ENCODE data around the gene ANKRD27. TPM values are rescaled to one million over a fixed set of nuclear protein-coding genes. Genes with fewer than 3 reads are reported as not detected.

ANKRD27 gene
- total RNA-seq, 3 donors from 2014 or later = 26.9 to 33.8 (median 30.4) TPM

- TF ChIP-seq POLR2AphosphoS5 (IDR thresholded peaks at IDR 0.05) = no peak
- no peak for TF ChIP-seq CTCF (IDR thresholded peaks at IDR 0.05)
- TF ChIP-seq POLR2A (IDR thresholded peaks at IDR 0.05) = no peak
- Histone ChIP-seq H3K9me3 (no peaks in the 10 kb centered on the region), H3K36me3 (no peaks in the 10 kb centered on the region), H3K27ac (no peak overlapping the region), H3K27me3 (no peaks in the 10 kb centered on the region), H3K4me1 (no peaks in the 10 kb centered on the region), H3K4me3 (no peak overlapping the region)
- DNase-seq (ENCODE audit: low spot score in 2 of 2) = no peak
- intact Hi-C loops (cut with DNase I; ENCODE audit: low total_unique reads) = loop anchor here (5.0 kb wide), 1 partner anchor 570 kb away; no protein-coding TSS in a partner anchor
Measured at GRCh38 chr19:32626969-32627368, 48.0 kb downstream of the ANKRD27 start.

GRCh38 chr19:32624410-32624809 lies 50.6 kb downstream of the ANKRD27 start:
- Histone ChIP-seq H3K4me1 (no peaks in the 10 kb centered on the region), H3K4me3 (no peak overlapping the region), H3K27ac (no peak overlapping the region), H3K36me3 (no peaks in the 10 kb centered on the region), H3K27me3 (no peaks in the 10 kb centered on the region), H3K9me3 (no peaks in the 10 kb centered on the region)
- intact Hi-C loops (cut with DNase I; ENCODE audit: low total_unique reads) = no loop called here
- TF ChIP-seq POLR2A (IDR thresholded peaks at IDR 0.05) (no peak), CTCF (IDR thresholded peaks at IDR 0.05) (no peak), POLR2AphosphoS5 (IDR thresholded peaks at IDR 0.05) (no peak)
- DNase-seq (ENCODE audit: low spot score in 2 of 2) = no peak

- DNase-seq (ENCODE audit: low spot score in 2 of 2) = no peak
- TF ChIP-seq CTCF (IDR thresholded peaks at IDR 0.05) (no peak), POLR2A (IDR thresholded peaks at IDR 0.05) (no peak), POLR2AphosphoS5 (IDR thresholded peaks at IDR 0.05) (no peak)
- Histone ChIP-seq H3K36me3 (no peaks in the 10 kb centered on the region), H3K4me1 (no peaks in the 10 kb centered on the region), H3K4me3 (no peak overlapping the region), H3K27me3 (no peaks in the 10 kb centered on the region), H3K27ac (no peak overlapping the region), H3K9me3 (no peaks in the 10 kb centered on the region)
- intact Hi-C loops (cut with DNase I; ENCODE audit: low total_unique reads) = no loop called here
Measured at GRCh38 chr19:32622002-32622401, 53.0 kb downstream of the ANKRD27 start.

- H3K4me1 ChIP-seq = no peaks in the 10 kb centered on the region
- H3K27me3 ChIP-seq = no peaks in the 10 kb centered on the region
- no peak overlapping the region for H3K4me3 ChIP-seq
- DNase-seq (ENCODE audit: low spot score in 2 of 2) = no peak
- H3K9me3 ChIP-seq = no peaks in the 10 kb centered on the region
- intact Hi-C loops (cut with DNase I; ENCODE audit: low total_unique reads) = no loop called here
- no peak overlapping the region for H3K27ac ChIP-seq
- TF ChIP-seq POLR2AphosphoS5 (IDR thresholded peaks at IDR 0.05) (no peak), POLR2A (IDR thresholded peaks at IDR 0.05) (no peak), CTCF (IDR thresholded peaks at IDR 0.05) (no peak)
- no peaks in the 10 kb centered on the region for H3K36me3 ChIP-seq
Measured at GRCh38 chr19:32619051-32619685, 55.8 kb downstream of the ANKRD27 start.

- DNase-seq (ENCODE audit: low spot score in 2 of 2) = no peak
- no peaks in the 10 kb centered on the region for H3K36me3 ChIP-seq
- H3K4me3 ChIP-seq = no peak overlapping the region
- intact Hi-C loops (cut with DNase I; ENCODE audit: low total_unique reads) = no loop called here
- no peak for TF ChIP-seq CTCF (IDR thresholded peaks at IDR 0.05)
- no peak for TF ChIP-seq POLR2A (IDR thresholded peaks at IDR 0.05)
- TF ChIP-seq POLR2AphosphoS5 (IDR thresholded peaks at IDR 0.05) = no peak
- H3K4me1 ChIP-seq = no peaks in the 10 kb centered on the region
- H3K27ac ChIP-seq = no peak overlapping the region
- no peaks in the 10 kb centered on the region for H3K27me3 ChIP-seq
- no peaks in the 10 kb centered on the region for H3K9me3 ChIP-seq
Measured at GRCh38 chr19:32615569-32615968, 59.4 kb downstream of the ANKRD27 start.
